ENCODE results near the gene LANCL3.

GRCh38 chrX:37627602-37628001 lies 56.1 kb downstream of the LANCL3 start:
- TF ChIP-seq POLR2A (IDR thresholded peaks at IDR 0.05) (no peak), CTCF (IDR thresholded peaks at IDR 0.05) (no peak), EP300 (IDR thresholded peaks at IDR 0.05) (no peak)

All from stomach (tissue), 4 donors.